Left ventricle myocardium superior (tissue), 1 donor: ENCODE data around the gene CD40. TPM values are rescaled to one million over a fixed set of nuclear protein-coding genes. Genes with fewer than 3 reads are reported as not detected.

Experiments
- ATAC-seq: fragments of 200-7000 bp; cut with Tn5 transposase; one replicate; pipeline ENCODE4 v1.9.1; 2020; ENCODE audit warnings: mild to moderate bottlenecking, moderate library complexity
- DNase-seq: peaks from one replicate; pipeline ENCODE4 v3.0.0-alpha.2; 2020
- intact Hi-C: fragments of 100-400 bp; cut with micrococcal nuclease; formaldehyde crosslinking; loops from one replicate; pipeline ENCODE4 v1.11.0; 2022
- total RNA-seq: library from RNA; stranded (reverse); fragmentation: NEBNext Ultra II Directional; extraction: Animal tissue kit (Norgen Biotek cat#: 25700); gene quantifications from one replicate; pipeline ENCODE4 v1.2.1, GENCODE V29; 2021
- donor health status: DM: no; HTN: yes; CAD: no; lungs with severe emphysema.

The CD40 gene
- total RNA-seq, 1 donor from 2014 or later, result 6.7 TPM

DNA sequence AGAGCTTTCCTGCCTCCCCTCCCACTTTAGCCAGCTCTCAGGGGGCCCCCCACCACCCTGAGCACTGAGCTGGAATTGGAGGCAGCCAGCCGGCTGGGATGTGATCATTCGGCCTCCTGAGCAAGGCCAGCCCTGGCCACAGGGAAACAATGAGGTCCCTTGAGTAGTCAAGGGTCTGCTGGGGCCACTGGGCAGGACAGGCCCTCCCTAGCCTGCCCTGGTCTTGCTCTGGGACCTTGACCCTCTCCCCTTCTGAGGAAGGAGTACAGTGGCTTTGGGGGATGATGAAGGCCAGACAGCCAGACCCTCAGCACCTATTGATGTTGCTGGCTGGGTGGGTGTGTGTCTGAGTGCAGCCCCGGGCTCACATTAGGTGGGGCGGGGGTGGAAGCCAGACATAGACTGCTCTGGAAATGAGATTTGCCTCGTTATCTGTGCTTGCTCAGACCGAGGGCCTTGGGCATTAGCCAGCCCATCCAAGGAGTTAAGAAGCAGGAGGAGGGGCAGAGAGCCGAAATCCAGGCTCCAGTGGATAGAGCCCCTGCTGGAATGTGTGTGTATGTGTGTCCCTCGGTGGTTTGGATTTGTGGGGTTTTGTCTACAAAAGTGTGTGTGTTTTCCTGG, 21.3 kb downstream of the CD40 start:
- no peak for DNase-seq
- ATAC-seq, result no peak
- intact Hi-C loops, result loop anchor here (10.0 kb wide), 1 partner anchor 205 kb away; no protein-coding TSS in a partner anchor

DNA sequence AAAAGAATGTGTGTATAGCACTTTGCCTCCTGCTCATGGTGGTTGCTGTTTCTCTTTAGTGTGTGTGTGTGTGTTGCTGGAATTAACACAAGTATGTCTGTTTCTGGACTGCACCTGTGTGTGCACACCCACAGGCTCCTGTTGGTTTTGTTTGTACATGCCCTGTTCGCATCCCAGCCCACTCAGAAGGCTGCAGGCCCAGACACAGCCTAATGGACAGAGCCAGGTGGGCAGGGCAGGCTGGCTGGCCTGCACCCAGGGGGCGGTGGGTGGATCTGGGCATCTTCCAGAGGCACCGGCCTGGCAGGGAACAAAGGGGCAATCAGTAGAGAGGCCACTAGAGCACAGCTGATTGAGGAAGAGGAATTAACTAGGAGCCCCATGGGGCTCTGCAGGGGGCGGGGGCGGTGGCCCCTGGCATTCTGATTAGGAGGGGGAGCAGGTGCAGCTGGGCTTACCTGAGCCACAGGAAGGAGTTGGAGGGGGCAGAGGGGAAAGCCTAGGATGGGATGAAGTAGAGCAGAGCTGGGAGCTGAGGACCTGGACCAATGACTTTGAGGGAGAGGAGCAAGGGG, 21.9 kb downstream of the CD40 start:
- no peak for ATAC-seq
- intact Hi-C loops, result loop anchor here (10.0 kb wide), 1 partner anchor 205 kb away; no protein-coding TSS in a partner anchor
- no peak for DNase-seq

DNA sequence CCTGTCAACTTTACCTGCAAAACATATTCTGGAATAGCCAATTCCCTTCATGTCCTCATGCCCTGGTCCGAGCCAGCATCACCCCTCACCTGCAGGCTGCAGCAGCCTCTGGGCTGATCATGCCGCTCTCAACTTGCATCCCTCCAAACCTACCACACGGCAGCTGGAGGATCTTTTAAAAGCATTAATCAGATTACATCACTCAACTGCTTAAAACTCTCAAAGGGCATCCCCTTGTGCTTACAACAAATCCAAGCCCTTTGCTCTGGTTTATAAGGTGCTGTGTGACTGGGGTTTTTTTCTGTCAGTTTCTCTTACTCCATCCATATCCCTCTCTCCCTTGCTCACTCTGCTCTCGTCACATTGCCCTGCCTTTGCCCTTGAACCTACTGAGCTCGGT, 24.0 kb downstream of the CD40 start:
- DNase-seq, result no peak
- no peak for ATAC-seq
- intact Hi-C loops, result no loop called here

DNA sequence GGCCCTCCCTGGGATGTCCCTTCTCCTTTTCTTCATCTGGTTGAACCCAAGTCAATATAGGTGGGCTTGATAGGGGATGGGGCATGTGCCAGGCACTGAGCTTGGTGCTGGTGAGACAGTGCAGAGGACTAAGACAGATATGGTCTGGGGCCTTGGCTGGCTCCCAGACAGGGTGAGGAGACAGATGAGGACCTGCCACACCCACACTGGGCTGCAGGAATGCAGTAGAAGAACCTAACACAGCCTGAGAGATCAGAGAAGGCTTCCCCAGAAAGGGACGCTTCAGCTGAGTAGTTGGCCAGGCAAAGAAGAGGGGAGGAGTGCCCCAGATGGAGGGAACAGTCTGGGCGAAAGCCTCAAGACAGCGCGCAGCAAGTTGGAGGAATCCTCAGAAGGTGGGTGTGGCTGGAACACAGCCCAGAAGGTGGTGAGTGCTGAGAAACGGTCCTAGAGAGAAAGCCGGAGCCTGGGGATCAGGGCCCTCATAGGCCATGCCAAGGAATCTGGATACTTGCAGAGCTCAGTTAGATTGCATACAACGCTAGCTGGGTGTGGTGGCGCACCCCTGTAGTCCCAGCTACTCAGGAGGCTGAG, 26.4 kb downstream of the CD40 start:
- no peak for ATAC-seq
- intact Hi-C loops, result no loop called here
- DNase-seq, result no peak

DNA sequence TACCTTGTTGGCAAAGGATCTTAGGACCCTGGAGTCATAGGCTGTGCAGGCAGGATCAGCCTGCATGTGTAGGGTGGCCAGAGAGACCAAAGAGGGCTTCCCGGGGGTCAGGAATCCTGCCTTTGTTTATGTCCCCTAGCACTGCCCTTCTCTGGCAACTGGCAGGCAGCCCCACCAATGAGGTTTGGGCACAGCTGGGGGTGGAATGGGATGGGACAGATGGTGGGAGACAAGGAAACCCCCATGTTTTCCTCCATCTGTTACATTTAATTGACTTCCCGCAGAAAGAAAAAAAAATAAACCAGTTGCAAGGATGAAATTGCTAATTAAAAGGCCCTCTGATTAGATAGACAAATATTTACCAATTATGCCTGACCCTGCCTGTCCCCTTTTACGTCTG, 27.6 kb downstream of the CD40 start:
- ATAC-seq, result no peak
- no peak for DNase-seq
- intact Hi-C loops, result no loop called here

DNA sequence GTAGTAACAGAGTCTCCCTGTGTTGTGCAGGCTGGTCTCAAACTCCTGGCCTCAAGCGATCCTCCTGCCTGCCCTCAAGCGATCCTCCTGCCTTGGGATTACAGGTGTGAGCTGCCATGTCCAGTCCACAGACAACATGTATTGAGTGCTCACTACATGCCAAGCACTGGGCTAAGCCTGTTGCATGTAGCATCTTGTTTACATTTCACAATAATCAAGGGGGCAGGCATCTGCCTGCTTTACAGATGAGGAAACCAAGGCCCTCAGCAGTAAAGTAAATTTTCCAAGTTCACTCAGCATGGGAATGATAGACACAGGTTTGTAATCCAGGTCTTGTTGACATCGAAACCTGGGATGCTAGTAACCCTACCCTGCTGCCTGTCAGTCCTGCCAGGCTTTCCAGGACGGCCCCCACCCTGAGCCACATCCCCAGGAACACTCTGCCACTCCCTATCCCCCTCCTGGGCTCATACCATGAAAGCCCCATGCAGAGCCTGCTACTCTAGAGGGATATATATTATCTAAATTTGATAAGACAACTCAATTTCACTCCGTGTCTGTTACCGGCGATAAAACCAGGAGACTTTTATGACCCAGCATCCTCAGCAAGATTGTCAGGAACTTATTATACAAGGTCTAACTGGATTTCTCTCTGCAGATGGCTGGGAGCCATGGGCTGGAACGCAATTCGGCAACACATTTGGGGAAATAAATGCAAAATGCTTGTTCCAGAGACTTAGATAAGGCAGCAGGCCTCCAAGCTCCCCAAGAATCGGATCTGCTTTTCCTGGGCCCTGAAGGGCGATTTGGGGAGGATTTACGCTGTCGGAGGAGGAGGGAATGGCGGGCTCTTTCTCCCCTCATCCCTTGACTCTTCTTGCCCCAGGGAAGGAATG, 30.4 kb downstream of the CD40 start:
- no peak for DNase-seq
- intact Hi-C loops, result no loop called here
- no peak for ATAC-seq

DNA sequence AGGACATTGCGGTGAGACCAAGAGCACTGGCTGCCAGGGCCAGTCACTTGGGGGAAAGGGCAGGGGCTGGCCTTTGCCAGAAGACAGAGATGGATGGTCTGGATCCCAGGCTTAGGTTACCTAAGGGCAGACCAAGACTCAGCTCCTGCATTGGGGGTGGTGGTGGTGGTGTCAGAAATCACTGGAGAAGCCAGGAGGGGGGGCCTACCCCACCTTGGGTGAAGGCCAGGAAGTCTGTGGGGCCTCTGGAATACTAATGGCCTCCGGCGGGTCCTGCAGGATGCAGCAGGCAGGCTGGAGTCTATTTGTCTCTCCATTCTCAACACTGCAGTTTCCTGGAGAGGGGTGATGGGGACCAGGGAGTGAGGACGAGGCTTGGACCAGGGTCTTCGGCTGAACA, 32.8 kb downstream of the CD40 start:
- no peak for ATAC-seq
- intact Hi-C loops, result no loop called here
- DNase-seq, result no peak

DNA sequence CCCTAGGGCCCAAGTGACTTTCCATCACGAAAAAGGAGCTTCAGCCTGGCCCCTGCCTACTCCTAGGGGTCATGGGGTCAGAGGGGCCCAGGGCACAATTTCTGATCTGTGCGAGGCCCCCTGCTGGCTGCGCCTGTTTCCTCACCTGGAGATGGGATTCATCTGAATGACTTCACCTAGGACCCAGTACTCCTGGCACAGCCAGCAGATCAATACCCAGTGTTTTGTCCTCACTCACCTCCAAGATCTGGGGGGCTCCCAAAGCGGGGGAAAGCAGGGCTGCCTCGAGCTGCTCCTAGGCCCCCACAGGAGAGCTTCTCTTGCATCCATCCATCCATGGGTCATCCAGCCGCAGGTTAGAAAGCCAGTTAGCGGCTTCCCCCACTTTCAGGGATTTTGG, 33.8 kb downstream of the CD40 start:
- ATAC-seq (no peak), DNase-seq (no peak)
- intact Hi-C loops, result no loop called here

DNA sequence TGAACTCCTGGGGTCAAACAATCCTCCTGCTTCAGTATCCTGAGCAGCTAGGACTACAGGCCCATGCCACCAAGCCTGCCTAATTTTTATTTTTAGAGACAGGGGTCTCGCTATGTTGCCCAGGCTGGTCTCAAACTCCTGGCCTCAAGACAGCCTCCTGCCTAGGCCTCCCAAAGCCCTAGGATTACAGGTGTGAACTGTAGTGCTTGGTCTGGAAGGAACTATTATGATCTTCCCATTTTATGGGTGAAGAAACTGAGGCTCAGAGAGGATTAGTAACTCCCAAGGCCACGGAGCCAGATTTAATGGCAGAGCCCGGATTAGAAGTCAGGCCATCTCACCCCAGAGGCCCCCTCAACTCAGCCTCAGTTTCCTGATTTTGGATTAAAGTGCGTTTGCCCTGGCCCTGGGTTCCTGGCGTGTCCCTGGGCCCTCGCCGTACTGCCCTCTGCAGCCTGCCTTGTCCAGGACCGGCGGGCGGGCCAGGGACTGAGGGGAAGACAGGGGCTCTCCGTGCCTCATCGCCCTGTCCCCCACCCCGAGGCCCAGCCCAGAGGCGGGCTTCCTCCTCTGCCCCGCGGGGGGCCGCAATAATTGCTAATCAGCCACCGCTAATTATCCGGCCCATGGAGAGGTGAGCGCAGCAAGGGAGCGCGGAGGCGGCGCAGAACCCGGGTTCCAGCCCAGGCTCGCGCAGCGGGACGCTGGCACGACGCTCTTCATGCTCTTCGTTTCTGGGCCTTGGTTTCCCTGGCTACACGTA, 34.9 kb downstream of the CD40 start:
- no peak for ATAC-seq
- DNase-seq, result no peak
- intact Hi-C loops, result no loop called here

DNA sequence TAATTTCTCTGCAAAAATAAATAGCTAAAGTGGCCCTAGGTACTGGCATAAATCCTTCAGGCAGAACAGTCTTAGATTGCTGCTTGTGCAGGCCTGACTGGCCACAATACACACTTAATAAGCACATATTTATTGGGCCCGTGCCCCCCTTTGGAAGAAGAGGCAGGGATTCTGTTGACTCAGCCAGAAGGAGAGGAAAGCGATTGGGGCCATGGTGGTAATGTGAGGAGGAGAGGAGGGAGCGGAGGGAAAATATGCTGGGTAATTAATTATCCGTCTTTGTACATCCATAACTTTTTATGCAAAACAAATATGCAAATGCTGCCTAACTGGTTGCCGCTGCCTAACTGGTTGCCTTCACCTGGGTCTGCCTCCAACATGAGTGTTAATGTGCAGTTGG, 36.2 kb downstream of the CD40 start:
- intact Hi-C loops, result no loop called here

DNA sequence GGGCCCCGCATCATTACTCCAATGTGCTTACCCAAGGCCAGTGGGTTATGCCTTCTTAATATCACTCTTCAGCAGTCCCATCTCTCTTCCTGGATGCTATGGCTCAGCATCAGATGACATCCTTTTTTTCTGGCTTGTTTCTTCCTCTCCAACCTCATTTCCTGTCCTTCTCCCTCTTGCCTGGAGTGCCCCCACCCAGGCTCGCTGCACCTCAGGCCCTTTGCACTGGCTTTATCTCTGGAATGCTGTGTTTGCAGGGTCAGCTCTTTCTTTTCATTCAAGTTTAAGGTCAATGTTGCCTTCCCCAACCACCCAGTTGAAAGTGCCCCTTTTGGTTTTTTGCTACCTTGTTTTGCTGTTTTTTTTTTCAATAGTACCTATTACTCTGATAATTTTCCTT, 36.7 kb downstream of the CD40 start:
- intact Hi-C loops, result no loop called here
- ATAC-seq, result no peak
- no peak for DNase-seq

More for the DNA sequence above, 36.2 kb downstream of the CD40 start:
- DNase-seq, result no peak
- ATAC-seq, result no peak

DNA sequence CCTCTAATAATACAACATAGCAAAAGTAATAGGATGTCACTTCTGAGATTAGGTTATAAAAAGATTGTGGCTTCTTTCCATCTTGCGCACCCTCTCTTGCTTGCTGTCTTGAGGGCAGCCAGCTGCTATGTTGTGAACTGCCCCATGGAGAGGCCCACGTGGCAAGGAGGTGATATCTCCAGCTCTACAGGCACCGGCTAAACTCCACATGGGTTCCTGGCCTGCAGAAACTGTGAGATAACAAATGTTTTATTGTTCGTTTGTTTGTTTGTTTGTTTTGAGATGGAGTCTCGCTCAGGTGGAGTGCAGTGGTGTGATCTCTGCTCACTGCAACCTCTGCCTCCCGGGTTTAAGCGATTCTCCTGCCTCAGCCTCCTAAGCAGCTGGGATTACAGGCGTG, 38.0 kb downstream of the CD40 start:
- DNase-seq (no peak), ATAC-seq (no peak)
- intact Hi-C loops, result no loop called here

DNA sequence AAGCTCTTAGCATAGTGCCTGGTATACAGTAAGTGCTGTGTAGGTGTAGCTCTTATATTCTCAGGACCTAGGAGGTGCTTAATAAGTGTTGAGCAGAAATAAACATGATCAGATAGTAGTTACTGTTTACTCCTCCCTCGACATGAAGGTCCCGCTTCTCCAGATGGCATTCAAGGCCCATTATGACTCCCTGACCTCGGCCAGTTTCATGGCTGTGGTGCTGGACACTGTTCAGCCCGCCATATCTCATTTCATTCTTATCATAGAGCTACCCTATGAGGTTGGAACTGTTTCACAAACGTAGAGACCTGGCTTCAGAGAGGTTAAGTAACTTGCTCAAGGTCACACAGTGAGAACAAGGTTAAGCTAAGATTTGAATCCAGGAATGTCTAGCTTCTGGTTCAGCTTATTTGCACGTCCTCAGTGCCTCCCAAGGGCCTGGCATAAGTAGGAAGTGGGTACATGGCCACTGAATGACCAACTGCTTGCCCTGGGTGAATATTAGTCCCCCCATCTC, 39.0 kb downstream of the CD40 start:
- DNase-seq (no peak), ATAC-seq (no peak)
- intact Hi-C loops, result no loop called here

DNA sequence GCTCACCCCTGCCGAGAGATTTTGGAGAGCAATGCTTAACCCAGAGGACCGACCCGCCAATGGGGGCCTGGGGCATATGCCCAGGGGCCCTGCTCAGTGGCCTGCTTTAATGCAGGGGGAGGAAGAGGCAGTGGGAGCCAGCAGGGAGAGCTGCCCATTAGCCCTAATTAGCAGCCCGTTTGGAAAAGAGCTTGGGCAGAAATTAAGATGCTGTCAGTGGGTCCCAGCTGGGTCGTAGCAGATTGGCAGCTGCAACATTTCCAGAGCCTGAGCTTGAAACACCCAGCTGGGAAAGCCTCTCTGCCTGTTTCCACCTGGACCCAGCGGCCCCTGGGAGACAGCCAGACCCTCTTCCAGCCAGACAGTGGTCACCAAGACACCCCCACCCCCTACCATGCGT, 39.5 kb downstream of the CD40 start:
- no peak for DNase-seq
- ATAC-seq, result no peak
- intact Hi-C loops, result no loop called here

DNA sequence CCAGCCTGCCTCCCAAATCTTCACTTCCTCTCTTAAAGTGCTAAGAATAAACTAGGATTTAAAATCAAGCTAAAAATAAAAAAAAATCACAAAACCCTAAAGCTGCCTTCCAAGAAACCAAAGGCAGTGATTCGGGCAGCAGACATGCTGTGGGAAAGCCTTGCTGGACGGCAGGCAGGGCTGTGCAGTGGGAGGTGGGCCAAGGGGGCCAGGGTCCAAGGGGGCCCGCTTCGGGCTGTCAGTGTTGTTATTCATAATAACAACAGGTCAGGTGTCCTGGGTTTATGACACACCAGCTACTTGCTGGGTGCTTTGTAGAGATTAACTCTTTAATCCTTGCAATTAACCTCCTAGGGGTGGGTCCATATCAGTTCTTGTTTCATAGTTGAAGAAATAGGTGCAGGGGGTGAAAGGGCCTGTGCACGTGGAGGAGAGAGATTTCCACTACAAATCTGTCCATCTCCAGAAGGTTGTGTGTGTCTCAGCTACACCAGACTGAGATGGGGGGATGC, 40.4 kb downstream of the CD40 start:
- intact Hi-C loops, result no loop called here
- ATAC-seq, result no peak
- DNase-seq, result no peak

DNA sequence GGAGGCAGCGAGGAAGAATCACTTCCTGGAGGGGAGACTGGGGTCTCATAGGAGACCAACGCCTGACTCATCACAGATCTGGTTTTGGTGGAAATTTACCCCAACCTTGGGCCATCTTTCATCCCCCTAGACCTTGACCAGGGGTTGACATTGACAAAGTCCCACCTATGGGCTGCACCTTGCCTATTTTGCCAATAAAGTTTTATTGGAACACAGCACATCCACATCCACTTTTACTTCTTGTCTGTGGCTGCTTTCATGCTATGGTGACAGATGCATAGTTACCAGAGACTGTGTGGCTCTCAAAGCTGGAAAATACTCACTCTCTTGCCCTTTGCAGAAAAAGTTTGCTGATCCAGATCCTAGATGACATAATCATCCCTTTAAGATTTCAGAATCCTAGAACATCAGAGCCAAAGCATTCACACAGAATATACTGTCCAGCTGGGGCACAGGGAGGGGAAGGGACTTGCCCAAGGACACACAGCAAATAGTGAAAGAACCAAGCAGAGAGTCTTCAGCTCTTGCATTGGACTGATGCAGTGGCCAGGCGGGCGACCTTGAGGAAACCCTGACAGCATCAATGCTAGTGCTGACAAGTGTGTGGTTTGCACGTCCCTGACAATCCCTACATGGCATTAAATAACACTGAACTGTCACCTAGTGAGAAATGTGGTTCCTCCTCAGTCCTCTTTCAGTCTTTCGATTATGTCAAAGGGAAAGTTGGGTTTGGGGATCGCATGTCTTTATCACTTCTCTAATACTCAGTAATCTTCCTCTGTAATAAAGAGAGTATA, 41.2 kb downstream of the CD40 start:
- DNase-seq (no peak), ATAC-seq (no peak)
- intact Hi-C loops, result no loop called here

DNA sequence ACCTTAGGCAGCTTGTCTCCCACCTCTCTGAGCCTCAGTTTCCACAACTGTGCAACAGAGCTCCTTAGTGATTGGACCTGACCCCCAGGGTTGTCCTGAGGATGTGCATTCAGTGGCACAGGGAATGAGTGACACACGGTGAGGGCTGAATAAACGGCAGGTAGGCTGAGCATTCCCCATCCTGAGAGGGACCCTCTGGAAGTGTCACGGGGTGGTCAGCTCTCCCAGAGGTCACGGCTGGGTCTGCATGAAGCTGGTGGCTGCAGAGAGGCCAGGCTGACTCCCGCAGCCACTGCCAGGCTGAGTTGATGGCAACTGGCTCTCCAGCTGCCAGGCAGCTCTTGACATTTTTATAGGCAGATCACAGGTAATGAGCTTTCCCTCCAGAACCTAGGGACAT, 42.5 kb downstream of the CD40 start:
- intact Hi-C loops, result no loop called here
- no peak for DNase-seq
- ATAC-seq, result no peak

DNA sequence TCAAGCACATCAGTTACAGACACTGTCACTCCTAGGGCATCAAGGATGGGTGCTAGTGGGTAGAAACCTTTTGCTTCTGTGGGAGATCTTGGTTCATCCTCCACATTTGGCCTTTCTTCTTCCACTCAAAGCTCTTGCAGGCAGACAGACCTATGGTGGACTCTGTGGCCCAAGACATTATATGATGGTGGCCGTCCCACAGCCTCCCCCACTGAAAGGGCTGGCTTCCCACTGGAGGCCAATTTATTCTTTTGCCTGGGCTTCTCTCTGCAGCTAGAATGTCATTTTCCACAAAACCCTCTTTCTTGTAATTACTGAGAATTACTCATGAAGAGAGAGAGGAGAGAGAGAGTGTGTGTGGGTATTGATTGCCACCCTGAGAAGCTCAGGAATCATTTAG, 43.8 kb downstream of the CD40 start:
- no peak for DNase-seq
- ATAC-seq, result no peak
- intact Hi-C loops, result no loop called here
